ENCODE data around the gene ENTPD8. TPM values are rescaled to one million over a fixed set of nuclear protein-coding genes. Genes with fewer than 3 reads are reported as not detected.

The ENTPD8 gene
- polyA plus RNA-seq, 2 donors: 0.04 to 0.05 TPM

DNA sequence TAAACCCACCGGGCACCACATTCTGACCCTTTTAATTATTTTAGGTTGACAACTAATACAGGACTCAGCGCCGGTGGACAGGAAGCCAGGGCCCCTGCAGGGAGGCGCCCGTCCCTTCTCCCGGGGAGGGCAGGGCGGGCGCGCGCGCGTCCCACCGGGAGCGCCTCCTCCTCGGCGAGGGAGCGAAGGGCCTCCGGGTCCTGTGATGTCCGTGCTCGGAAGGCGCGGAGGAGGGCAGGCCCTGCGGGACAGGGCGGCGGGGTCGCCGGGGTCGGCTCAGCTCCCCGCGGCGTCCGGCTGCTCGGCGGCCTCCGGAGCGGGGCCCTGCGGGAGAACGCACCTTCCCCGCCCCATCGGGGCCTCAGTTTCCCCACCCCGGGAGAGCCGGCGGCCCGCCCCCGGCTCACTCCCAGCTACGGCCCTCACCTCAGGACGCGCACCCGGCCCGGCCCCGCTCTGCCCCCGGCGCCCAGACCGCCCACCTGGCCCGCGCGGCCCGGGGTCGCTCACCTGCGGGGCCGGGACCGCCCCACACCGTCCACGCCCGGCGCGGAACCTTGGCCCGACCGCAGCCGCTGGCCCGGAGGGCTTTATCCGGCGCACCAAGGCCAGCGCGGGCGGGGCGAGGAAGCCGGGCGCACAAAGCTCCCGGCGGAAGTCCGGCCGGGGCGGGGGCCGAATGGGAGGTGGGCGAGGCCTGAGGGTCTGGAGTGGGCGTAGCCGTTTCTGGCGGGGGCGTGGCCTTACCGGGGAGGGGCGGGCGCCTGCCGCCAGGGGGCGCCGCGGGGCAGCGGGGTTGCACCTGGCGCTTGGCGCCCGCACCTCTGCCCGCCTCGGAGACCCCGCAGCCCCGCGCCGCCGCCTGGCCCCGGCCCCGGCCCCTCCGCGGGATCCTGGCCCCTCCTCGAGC lies 18.3 kb downstream of the ENTPD8 start, which contains the start of the genes EXD3 and NOXA1:
TSS of gene EXD3 (minus strand) at position 559 of the 910 bp plus-strand sequence. CDS start 27,805 bp downstream, outside the sequence.
TSS of gene NOXA1 (plus strand) at position 790 of the 910 bp plus-strand sequence. CDS start 137 bp downstream, outside the sequence.
- H3K27me3 ChIP-seq (ENCODE audit: control insufficient read depth in 1 of 2, insufficient read depth in 2 of 2, low read length in 2 of 2): no peaks in the 10 kb centered on the region
- H3K4me3 ChIP-seq (ENCODE audit: low read depth in 1 of 2, low read length in 2 of 2): peak within 1 kb of the TSS; percentile 78 to 85
- H3K27ac ChIP-seq (ENCODE audit: low read depth in 2 of 2, low read length in 1 of 2): peak within 1 kb of the TSS; percentile 72 to 88
- H3K36me3 ChIP-seq (ENCODE audit: control insufficient read depth in 2 of 2, insufficient read depth in 2 of 2, low read length in 1 of 2): no peaks in the 10 kb centered on the region
- H3K9me3 ChIP-seq (ENCODE audit: control insufficient read depth in 2 of 2, insufficient read depth in 1 of 2, low read depth in 1 of 2, low read length in 1 of 2): no peaks in the 10 kb centered on the region
- WGBS, 2 donors: 1% methylated on average over 51 to 113 of the region's 113 CpGs
- H3K4me1 ChIP-seq (ENCODE audit: control insufficient read depth in 2 of 2, insufficient read depth in 2 of 2, low read length in 1 of 2): peaks cover 2 to 7% of the 10 kb centered on the region in 2 donors

DNA sequence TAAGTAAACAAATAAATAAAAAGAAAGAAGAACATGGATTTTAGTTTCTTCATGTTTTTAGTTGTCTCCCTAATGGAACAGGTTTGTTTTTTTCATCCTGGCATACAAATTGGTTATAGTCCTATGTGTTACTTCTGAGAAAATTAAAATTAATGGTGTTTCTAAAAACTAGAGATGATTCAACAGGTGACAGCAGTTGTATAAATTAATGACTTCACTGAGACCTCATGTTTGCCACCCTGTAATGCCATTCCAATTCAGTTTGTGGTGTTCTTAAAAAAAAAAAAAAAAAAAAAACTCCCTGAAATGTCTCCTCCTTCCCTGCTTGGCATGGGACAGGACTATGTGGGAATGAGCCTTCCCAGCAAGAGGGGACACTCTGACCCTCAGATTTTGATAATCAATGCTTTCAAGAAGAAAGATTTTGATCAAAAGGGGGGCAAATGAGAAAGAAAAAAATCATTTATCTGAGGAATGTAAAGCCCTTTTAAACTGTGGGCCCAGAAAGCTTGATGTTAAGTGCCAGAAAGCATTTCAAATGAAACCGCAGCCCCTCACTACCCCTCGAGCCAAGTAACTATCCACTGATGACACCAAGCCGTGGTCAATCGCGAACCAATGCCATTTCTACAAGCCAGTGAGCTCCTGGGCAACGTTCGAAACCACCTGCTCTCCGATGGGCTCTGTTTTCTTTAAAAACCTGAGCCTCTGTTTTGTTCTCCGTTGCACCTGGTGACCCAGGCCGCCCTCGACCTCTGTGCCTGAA lies 19.1 kb downstream of the ENTPD8 start:
- H3K36me3 ChIP-seq (ENCODE audit: control insufficient read depth in 2 of 2, insufficient read depth in 2 of 2, low read length in 1 of 2): no peaks in the 10 kb centered on the region

DNA sequence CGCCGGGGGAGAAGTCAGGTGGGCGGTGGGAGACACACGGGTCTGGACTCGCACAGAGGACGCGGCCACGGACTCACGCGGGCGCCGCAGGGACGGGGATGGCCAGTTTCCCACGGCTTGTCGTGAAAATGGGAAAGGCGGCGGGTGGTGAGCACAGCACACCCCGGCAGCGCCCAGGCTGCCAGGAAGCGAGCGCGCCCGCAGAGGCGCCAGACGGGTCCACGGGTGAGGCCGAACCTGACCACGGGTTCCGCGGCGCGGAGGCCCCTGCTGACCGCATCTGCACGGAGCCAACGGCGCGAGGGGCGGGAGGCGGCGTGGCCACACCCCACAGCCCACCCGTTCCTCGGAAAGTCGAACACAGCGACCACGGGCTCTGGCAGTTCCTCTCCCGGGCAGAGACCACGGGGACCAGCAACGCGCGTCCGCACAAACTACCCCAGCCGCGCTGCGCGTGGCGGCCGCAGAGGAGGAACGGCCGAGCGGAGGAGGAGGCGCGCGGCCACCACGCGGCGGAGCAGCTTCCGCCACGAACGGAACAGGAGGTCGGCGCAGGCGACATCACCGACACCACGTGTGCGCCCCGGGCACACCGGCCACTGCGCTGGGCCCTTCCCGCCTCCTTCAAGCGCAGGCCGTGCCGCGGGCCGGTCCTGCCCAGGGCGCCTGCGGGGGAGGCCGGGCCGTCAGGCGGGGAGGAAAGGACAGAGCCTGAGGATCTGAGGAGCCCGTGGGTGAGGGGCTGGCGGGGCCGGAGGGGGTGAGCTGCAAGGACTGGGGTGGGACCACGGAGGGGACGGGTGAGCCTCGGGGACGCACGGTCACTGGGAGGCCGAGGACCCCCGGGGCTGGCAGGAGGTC lies 23.8 kb downstream of the ENTPD8 start:
- whole genome bisulfite sequencing, 2 donors: 80 to 87% methylated on average over 99 of the region's 99 CpGs
- Histone ChIP-seq H3K36me3 (ENCODE audit: control insufficient read depth in 2 of 2, insufficient read depth in 2 of 2, low read length in 1 of 2) (no peaks in the 10 kb centered on the region), H3K9me3 (ENCODE audit: control insufficient read depth in 2 of 2, insufficient read depth in 1 of 2, low read depth in 1 of 2, low read length in 1 of 2) (no peaks in the 10 kb centered on the region), H3K27me3 (ENCODE audit: control insufficient read depth in 1 of 2, insufficient read depth in 2 of 2, low read length in 2 of 2) (no peaks in the 10 kb centered on the region), H3K4me1 (ENCODE audit: control insufficient read depth in 2 of 2, insufficient read depth in 2 of 2, low read length in 1 of 2) (no peaks in the 10 kb centered on the region), H3K4me3 (ENCODE audit: low read depth in 1 of 2, low read length in 2 of 2) (peak overlapping the region; percentile 12 to 32), H3K27ac (ENCODE audit: low read depth in 2 of 2, low read length in 1 of 2) (no peak overlapping the region)

More for the DNA sequence above, 19.1 kb downstream of the ENTPD8 start:
- no peaks in the 10 kb centered on the region for H3K9me3 ChIP-seq (ENCODE audit: control insufficient read depth in 2 of 2, insufficient read depth in 1 of 2, low read depth in 1 of 2, low read length in 1 of 2)
- 4 to 5% methylated on average over 11 of the region's 11 CpGs for WGBS, 2 donors
- no peaks in the 10 kb centered on the region for H3K27me3 ChIP-seq (ENCODE audit: control insufficient read depth in 1 of 2, insufficient read depth in 2 of 2, low read length in 2 of 2)
- H3K4me3 ChIP-seq (ENCODE audit: low read depth in 1 of 2, low read length in 2 of 2): peak overlapping the region; percentile 70 to 85
- peak overlapping the region in 1 of 2 donors; percentile 77 for H3K27ac ChIP-seq (ENCODE audit: low read depth in 2 of 2, low read length in 1 of 2)
- H3K4me1 ChIP-seq (ENCODE audit: control insufficient read depth in 2 of 2, insufficient read depth in 2 of 2, low read length in 1 of 2): peaks cover 2 to 7% of the 10 kb centered on the region in 2 donors

DNA sequence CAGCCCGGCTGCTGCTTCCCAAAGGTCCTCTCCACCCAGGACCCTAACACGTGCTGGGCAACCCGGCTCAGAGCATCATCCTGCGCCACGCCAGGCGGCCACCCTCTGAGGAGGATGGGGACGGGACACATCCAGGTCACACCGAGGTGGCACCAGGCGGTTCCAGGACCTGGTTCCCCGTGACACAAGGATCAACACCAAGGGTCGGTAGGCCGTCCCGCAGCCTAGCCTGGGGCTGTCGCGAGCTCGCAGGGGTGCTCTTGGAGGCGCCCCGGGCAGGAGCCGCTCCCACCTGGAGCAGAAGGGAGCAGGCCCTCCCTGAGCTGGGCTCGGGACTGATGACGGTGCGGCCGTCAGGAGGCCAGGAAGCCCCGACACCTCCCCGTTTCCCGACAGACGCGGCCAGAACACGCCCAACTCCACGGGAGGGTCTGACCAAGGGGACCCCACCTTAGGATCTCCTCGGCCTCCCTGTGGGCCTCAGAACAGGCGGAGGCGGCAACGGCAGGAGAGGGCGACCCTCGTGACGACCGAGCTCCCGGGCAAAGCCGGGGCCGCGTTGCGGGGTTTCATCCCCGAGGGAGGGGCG lies 24.5 kb downstream of the ENTPD8 start:
- no peaks in the 10 kb centered on the region for H3K27me3 ChIP-seq (ENCODE audit: control insufficient read depth in 1 of 2, insufficient read depth in 2 of 2, low read length in 2 of 2)
- H3K27ac ChIP-seq (ENCODE audit: low read depth in 2 of 2, low read length in 1 of 2): no peak overlapping the region
- WGBS, 2 donors: 88 to 90% methylated on average over 45 of the region's 45 CpGs
- peaks cover 0 to 4% of the 10 kb centered on the region in 2 donors for H3K4me1 ChIP-seq (ENCODE audit: control insufficient read depth in 2 of 2, insufficient read depth in 2 of 2, low read length in 1 of 2)
- no peaks in the 10 kb centered on the region for H3K9me3 ChIP-seq (ENCODE audit: control insufficient read depth in 2 of 2, insufficient read depth in 1 of 2, low read depth in 1 of 2, low read length in 1 of 2)
- H3K4me3 ChIP-seq (ENCODE audit: low read depth in 1 of 2, low read length in 2 of 2): no peak overlapping the region
- H3K36me3 ChIP-seq (ENCODE audit: control insufficient read depth in 2 of 2, insufficient read depth in 2 of 2, low read length in 1 of 2): no peaks in the 10 kb centered on the region

DNA sequence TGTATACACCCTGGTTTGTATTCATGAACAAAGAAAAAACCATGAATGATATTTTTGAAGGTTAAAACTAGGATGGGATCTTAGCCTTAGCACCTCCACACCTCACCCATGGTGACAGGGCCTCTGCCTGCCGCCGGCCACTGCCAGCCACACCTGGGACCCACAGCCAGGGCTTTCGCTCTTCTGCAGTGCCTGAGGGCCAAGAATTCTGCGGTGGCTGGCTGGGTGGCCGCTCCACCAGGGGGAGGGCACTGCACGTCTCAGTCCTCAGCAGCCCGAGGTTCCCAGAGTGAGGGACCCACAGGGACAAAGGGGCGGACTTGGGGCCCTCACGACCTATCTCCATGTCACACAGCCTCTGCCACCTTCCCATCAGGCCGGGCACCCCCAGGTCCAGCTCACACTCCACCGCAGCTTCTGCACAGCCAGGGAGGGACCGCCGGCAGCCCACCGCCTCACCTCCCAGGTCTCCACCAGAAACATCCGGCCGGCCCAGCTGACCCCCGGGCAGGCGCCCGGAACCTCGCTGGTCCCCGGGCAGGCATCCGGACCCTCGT lies 25.1 kb downstream of the ENTPD8 start:
- Histone ChIP-seq H3K9me3 (ENCODE audit: control insufficient read depth in 2 of 2, insufficient read depth in 1 of 2, low read depth in 1 of 2, low read length in 1 of 2) (no peaks in the 10 kb centered on the region), H3K4me3 (ENCODE audit: low read depth in 1 of 2, low read length in 2 of 2) (no peak overlapping the region), H3K27ac (ENCODE audit: low read depth in 2 of 2, low read length in 1 of 2) (no peak overlapping the region), H3K27me3 (ENCODE audit: control insufficient read depth in 1 of 2, insufficient read depth in 2 of 2, low read length in 2 of 2) (no peaks in the 10 kb centered on the region), H3K36me3 (ENCODE audit: control insufficient read depth in 2 of 2, insufficient read depth in 2 of 2, low read length in 1 of 2) (no peaks in the 10 kb centered on the region), H3K4me1 (ENCODE audit: control insufficient read depth in 2 of 2, insufficient read depth in 2 of 2, low read length in 1 of 2) (peaks cover 4 to 6% of the 10 kb centered on the region in 2 donors)
- 94 to 96% methylated on average over 22 to 23 of the region's 23 CpGs for WGBS, 2 donors

DNA sequence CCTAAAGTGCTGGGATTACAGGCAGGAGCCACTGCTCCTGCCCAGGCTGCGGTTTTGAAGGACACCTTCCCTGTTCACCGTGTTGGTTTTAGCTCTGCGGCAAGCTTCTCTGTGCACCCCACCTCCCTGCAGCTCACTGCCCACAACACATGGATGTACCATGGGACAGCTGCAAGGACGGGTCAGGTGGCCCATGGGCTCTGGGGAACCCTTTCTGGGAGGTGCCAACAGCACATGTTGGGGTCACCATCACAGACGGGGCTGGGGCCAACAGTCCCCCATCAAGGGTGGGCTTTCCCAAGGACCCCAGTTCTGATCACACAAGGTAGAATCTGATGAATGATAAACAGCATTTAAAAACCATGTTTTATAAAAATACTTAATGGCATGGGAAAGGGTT lies 25.7 kb downstream of the ENTPD8 start:
- Histone ChIP-seq H3K27ac (ENCODE audit: low read depth in 2 of 2, low read length in 1 of 2) (no peak overlapping the region), H3K36me3 (ENCODE audit: control insufficient read depth in 2 of 2, insufficient read depth in 2 of 2, low read length in 1 of 2) (no peaks in the 10 kb centered on the region), H3K4me1 (ENCODE audit: control insufficient read depth in 2 of 2, insufficient read depth in 2 of 2, low read length in 1 of 2) (peaks cover 4 to 7% of the 10 kb centered on the region in 2 donors), H3K27me3 (ENCODE audit: control insufficient read depth in 1 of 2, insufficient read depth in 2 of 2, low read length in 2 of 2) (no peaks in the 10 kb centered on the region), H3K9me3 (ENCODE audit: control insufficient read depth in 2 of 2, insufficient read depth in 1 of 2, low read depth in 1 of 2, low read length in 1 of 2) (no peaks in the 10 kb centered on the region), H3K4me3 (ENCODE audit: low read depth in 1 of 2, low read length in 2 of 2) (no peak overlapping the region)
- WGBS, 2 donors: 91% methylated on average over 5 of the region's 5 CpGs

DNA sequence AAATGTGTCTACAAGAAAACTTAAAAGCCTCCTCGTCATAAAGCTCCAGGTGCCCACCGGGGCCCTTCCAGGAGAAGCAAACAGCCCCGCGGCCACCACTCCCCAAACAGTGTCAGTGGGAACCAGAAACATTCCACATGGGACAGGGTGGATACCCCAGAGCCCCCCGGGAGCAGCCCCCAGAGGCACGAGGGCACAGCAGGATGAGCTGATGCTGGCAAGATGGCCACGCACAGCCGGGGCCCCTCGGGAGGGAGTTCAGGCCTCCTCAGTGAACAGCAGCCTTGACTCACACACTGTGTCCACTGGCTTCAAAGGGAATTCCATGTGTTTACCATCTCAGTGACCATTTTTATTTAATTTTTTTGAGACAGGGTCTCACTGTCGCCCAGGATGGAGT lies 28.7 kb downstream of the ENTPD8 start:
- Histone ChIP-seq H3K9me3 (ENCODE audit: control insufficient read depth in 2 of 2, insufficient read depth in 1 of 2, low read depth in 1 of 2, low read length in 1 of 2) (no peaks in the 10 kb centered on the region), H3K4me1 (ENCODE audit: control insufficient read depth in 2 of 2, insufficient read depth in 2 of 2, low read length in 1 of 2) (peaks cover 4 to 7% of the 10 kb centered on the region in 2 donors), H3K36me3 (ENCODE audit: control insufficient read depth in 2 of 2, insufficient read depth in 2 of 2, low read length in 1 of 2) (no peaks in the 10 kb centered on the region), H3K27me3 (ENCODE audit: control insufficient read depth in 1 of 2, insufficient read depth in 2 of 2, low read length in 2 of 2) (no peaks in the 10 kb centered on the region), H3K4me3 (ENCODE audit: low read depth in 1 of 2, low read length in 2 of 2) (no peak overlapping the region), H3K27ac (ENCODE audit: low read depth in 2 of 2, low read length in 1 of 2) (peak overlapping the region in 1 of 2 donors; percentile 20)
- WGBS, 2 donors: 78% methylated on average over 10 of the region's 10 CpGs

DNA sequence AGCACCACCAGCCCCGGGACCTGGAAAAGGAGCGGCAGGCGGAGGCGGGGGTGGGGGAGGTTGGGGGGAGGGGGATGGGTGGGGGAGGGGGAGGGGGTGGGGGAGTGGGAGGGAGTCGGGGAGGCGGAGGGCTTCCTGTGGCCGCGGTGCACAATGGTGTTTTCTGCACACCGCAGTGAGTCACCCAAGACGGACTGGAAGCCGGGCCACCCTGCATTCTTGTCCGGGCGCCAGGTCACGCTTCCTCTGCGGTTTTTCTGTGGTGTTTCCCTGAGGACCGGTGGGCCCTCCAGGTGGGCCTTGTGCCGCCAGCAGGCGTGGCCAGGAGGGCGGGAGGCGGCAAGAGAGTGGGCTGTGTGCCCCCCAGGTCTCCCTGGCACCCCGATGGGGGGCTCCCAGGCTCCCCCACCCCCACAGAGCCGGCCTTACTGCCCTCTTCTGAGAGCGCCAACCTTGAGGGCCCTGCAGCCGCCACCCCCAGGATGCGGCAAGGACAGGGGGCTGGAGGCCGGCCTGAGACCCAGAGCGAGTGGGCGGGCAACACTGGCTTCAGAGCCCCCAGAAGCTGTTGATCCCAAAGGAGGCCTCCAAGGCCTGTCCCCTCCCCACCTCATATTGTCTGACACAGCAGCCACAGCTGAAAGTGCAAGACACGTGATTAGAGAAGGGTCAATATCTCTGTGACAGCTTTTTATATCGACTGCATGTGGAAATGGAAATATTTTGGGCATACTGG lies 29.3 kb downstream of the ENTPD8 start:
- Histone ChIP-seq H3K4me3 (ENCODE audit: low read depth in 1 of 2, low read length in 2 of 2) (no peak overlapping the region), H3K27ac (ENCODE audit: low read depth in 2 of 2, low read length in 1 of 2) (peak overlapping the region; percentile 34 to 81), H3K4me1 (ENCODE audit: control insufficient read depth in 2 of 2, insufficient read depth in 2 of 2, low read length in 1 of 2) (peaks cover 7 to 13% of the 10 kb centered on the region in 2 donors), H3K36me3 (ENCODE audit: control insufficient read depth in 2 of 2, insufficient read depth in 2 of 2, low read length in 1 of 2) (no peaks in the 10 kb centered on the region), H3K27me3 (ENCODE audit: control insufficient read depth in 1 of 2, insufficient read depth in 2 of 2, low read length in 2 of 2) (no peaks in the 10 kb centered on the region), H3K9me3 (ENCODE audit: control insufficient read depth in 2 of 2, insufficient read depth in 1 of 2, low read depth in 1 of 2, low read length in 1 of 2) (no peaks in the 10 kb centered on the region)
- 28 to 39% methylated on average over 16 to 28 of the region's 30 CpGs for WGBS, 2 donors
